GM23338 (cell line): ENCODE measurements around the gene ARID1B. TPM values are rescaled to one million over a fixed set of nuclear protein-coding genes. Genes with fewer than 3 reads are reported as not detected.

Experiments
- ATAC-seq: fragments of 200-7000 bp; cut with Tn5 transposase; 3 replicates; pipeline ENCODE4 v1.9.1; 2020
- DNase-seq: peaks from one replicate; pipeline ENCODE4 v3.0.0-alpha.2; 2015; ENCODE audit warnings: low spot score
- H2AFZ ChIP-seq: fragments of 200-600 bp; sonication (generic); 2 replicates; pipeline ENCODE4 v1.8.0; 2016; ENCODE audit warnings: antibody characterized with exemption, mild to moderate bottlenecking, moderate library complexity
- H3F3A ChIP-seq: fragments of 200-600 bp; sonication (generic); replicated peaks from 2 replicates; pipeline ENCODE4 v1.8.0; 2017; ENCODE audit warnings: antibody characterized with exemption, mixed run types, low read depth
- H3K27ac ChIP-seq: fragments of 200-600 bp; sonication (generic); 2 replicates; pipeline ENCODE4 v1.6.1; 2016; ENCODE audit warnings: low read depth
- H3K27me3 ChIP-seq: fragments of 200-600 bp; sonication (generic); 2 replicates; pipeline ENCODE4 v1.8.0; 2016; ENCODE audit warnings: mild to moderate bottlenecking, mixed run types, moderate library complexity; ENCODE audit not compliant: insufficient read depth
- H3K36me3 ChIP-seq: fragments of 200-600 bp; sonication (generic); 2 replicates; pipeline ENCODE4 v1.8.0; 2016; ENCODE audit warnings: mild to moderate bottlenecking; ENCODE audit not compliant: insufficient read depth
- H3K4me1 ChIP-seq: fragments of 200-600 bp; sonication (generic); 2 replicates; pipeline ENCODE4 v1.8.0; 2016; ENCODE audit warnings: mild to moderate bottlenecking, moderate library complexity; ENCODE audit not compliant: insufficient read depth
- H3K4me2 ChIP-seq: fragments of 200-600 bp; sonication (generic); 2 replicates; pipeline ENCODE4 v1.7.1; 2017; ENCODE audit warnings: mixed run types
- H3K4me3 ChIP-seq: fragments of 200-600 bp; sonication (generic); 2 replicates; pipeline ENCODE4 v1.6.1; 2016; ENCODE audit warnings: mixed run types
- H3K79me2 ChIP-seq: fragments of 200-600 bp; sonication (generic); replicated peaks from 2 replicates; pipeline ENCODE4 v1.8.0; 2017; ENCODE audit warnings: mild to moderate bottlenecking; ENCODE audit not compliant: insufficient read depth
- H3K9me2 ChIP-seq: fragments of 200-600 bp; sonication (generic); 2 replicates; pipeline ENCODE4 v1.8.0; 2017; ENCODE audit not compliant: insufficient read depth
- H4K20me1 ChIP-seq: fragments of 200-600 bp; sonication (generic); replicated peaks from 2 replicates; pipeline ENCODE4 v1.8.0; 2017; ENCODE audit warnings: mild to moderate bottlenecking; ENCODE audit not compliant: insufficient read depth
- H3K27ac Mint-ChIP-seq: 2 replicates; pipeline ENCODE4 v1.8.0; 2020; ENCODE audit warnings: inconsistent platforms, mild to moderate bottlenecking, moderate library complexity, mixed read lengths
- H3K27me3 Mint-ChIP-seq: 3 replicates; pipeline ENCODE4 v1.8.0; 2022; ENCODE audit warnings: low read depth, mild to moderate bottlenecking, moderate library complexity, mixed read lengths, inconsistent platforms; ENCODE audit not compliant: insufficient read depth, poor library complexity
- H3K36me3 Mint-ChIP-seq: 3 replicates; pipeline ENCODE4 v1.8.0; 2021; ENCODE audit warnings: low read depth, mild to moderate bottlenecking, inconsistent platforms, moderate library complexity, mixed read lengths
- H3K4me1 Mint-ChIP-seq: 3 replicates; pipeline ENCODE4 v1.8.0; 2020; ENCODE audit warnings: mild to moderate bottlenecking, inconsistent platforms, mixed read lengths
- H3K4me3 Mint-ChIP-seq: 3 replicates; pipeline ENCODE4 v1.8.0; 2021; ENCODE audit warnings: moderate library complexity, mild to moderate bottlenecking, inconsistent platforms, mixed read lengths
- H3K9me3 Mint-ChIP-seq: 3 replicates; pipeline ENCODE4 v1.8.0; 2020; ENCODE audit warnings: moderate library complexity, mild to moderate bottlenecking, inconsistent platforms, mixed read lengths
- CREB1 ChIP-seq: fragments of 250-450 bp; sonication (Bioruptor Pico); IDR thresholded peaks from 2 replicates; pipeline ENCODE4 v1.5.0; 2020; ENCODE audit warnings: low read depth, mild to moderate bottlenecking, moderate library complexity
- NANOG ChIP-seq: IDR thresholded peaks from 2 replicates; pipeline ENCODE4 v1.6.1; 2016; ENCODE audit warnings: antibody characterized with exemption, borderline replicate concordance
- POLR2AphosphoS5 ChIP-seq: IDR thresholded peaks from 2 replicates; pipeline ENCODE4 v1.6.1; 2016; ENCODE audit warnings: antibody characterized with exemption, low read depth
- ZNF114 ChIP-seq: fragments of 250-450 bp; sonication (Bioruptor Pico); IDR thresholded peaks from 2 replicates; pipeline ENCODE4 v1.5.0; 2020; ENCODE audit warnings: mild to moderate bottlenecking, moderate library complexity
- ZNF331 ChIP-seq: fragments of 250-450 bp; sonication (Bioruptor Pico); IDR thresholded peaks from 2 replicates; pipeline ENCODE4 v1.5.0; 2020; ENCODE audit warnings: low read depth, mild to moderate bottlenecking, moderate library complexity
- polyA plus RNA-seq: library from polyadenylated mRNA; unstranded; fragments of >200 nt; fragmentation: Nextera tagmentation; extraction: Ambion mirVana; gene quantifications from 2 replicates; pipeline ENCODE4 v1.2.1, GENCODE V29; 2016
- total RNA-seq: library from RNA; depleted of rRNA; stranded (reverse); fragments of >200 nt; shearing (Covaris generic); gene quantifications from 2 replicates; pipeline ENCODE4 v1.2.3, GENCODE V29; 2014
- TF ChIP-seq, protein P1 (sequence below): IDR thresholded peaks from 2 replicates; pipeline ENCODE4 v1.6.1; 2016; ENCODE audit warnings: antibody characterized with exemption
- TF ChIP-seq, protein P2 (sequence below): fragments of 250-450 bp; sonication (Bioruptor Pico); IDR thresholded peaks from 2 replicates; pipeline ENCODE4 v1.5.0; 2020; ENCODE audit warnings: mild to moderate bottlenecking, moderate library complexity

Gene ARID1B
- total and polyA plus RNA-seq, 2 experiments from 2014 or later = 59.3 to 72.2 TPM

DNA sequence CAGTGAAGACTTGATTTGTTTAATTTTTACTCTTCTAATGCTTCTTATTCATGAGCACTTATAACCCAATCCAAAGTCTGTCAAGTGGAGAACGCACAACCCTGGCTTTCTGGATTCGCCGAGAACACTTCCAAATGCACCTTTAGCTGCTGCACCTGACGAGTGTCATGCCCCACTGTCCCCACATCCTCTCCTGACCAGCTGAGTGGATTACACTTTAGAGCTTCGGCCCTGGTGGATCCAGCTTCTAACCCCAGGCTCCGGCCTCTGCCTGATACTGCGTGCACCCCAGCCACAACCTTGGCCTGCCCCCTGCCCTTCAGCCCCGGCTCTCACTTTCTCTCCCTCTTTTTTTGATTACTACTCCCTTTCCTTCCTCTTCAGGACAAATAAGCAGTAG, 287.3 kb downstream of the ARID1B start:
- H3K79me2 ChIP-seq = peaks cover 78% of the 10 kb centered on the region
- no peak overlapping the region for H3K4me3 ChIP-seq
- H3K4me2 ChIP-seq = no peak overlapping the region
- no peaks in the 10 kb centered on the region for H3K27me3 Mint-ChIP-seq
- H3K4me1 ChIP-seq = peaks cover 40% of the 10 kb centered on the region
- H3K27ac Mint-ChIP-seq = peak overlapping the region; percentile 37; the same call in 1 of the 2 replicates
- H3K36me3 Mint-ChIP-seq = no peaks in the 10 kb centered on the region
- H3K27ac ChIP-seq = no peak overlapping the region
- no peaks in the 10 kb centered on the region for H3F3A ChIP-seq
- peaks cover 53% of the 10 kb centered on the region for H3K4me1 Mint-ChIP-seq
- 0 out of 2 replicates have a peak, but pooled peaks cover 3% of the 10 kb centered on the region for H4K20me1 ChIP-seq
- H3K27me3 ChIP-seq = no peaks in the 10 kb centered on the region
- H3K36me3 ChIP-seq = no peaks in the 10 kb centered on the region
- TF ChIP-seq, protein P1, sequence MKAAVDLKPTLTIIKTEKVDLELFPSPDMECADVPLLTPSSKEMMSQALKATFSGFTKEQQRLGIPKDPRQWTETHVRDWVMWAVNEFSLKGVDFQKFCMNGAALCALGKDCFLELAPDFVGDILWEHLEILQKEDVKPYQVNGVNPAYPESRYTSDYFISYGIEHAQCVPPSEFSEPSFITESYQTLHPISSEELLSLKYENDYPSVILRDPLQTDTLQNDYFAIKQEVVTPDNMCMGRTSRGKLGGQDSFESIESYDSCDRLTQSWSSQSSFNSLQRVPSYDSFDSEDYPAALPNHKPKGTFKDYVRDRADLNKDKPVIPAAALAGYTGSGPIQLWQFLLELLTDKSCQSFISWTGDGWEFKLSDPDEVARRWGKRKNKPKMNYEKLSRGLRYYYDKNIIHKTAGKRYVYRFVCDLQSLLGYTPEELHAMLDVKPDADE = no peak
- TF ChIP-seq POLR2AphosphoS5 (no peak), ZNF331 (CRISPR knock-in tag) (no peak), ZNF114 (no peak), NANOG (no peak), CREB1 (CRISPR knock-in tag) (no peak)
- TF ChIP-seq, protein P2, sequence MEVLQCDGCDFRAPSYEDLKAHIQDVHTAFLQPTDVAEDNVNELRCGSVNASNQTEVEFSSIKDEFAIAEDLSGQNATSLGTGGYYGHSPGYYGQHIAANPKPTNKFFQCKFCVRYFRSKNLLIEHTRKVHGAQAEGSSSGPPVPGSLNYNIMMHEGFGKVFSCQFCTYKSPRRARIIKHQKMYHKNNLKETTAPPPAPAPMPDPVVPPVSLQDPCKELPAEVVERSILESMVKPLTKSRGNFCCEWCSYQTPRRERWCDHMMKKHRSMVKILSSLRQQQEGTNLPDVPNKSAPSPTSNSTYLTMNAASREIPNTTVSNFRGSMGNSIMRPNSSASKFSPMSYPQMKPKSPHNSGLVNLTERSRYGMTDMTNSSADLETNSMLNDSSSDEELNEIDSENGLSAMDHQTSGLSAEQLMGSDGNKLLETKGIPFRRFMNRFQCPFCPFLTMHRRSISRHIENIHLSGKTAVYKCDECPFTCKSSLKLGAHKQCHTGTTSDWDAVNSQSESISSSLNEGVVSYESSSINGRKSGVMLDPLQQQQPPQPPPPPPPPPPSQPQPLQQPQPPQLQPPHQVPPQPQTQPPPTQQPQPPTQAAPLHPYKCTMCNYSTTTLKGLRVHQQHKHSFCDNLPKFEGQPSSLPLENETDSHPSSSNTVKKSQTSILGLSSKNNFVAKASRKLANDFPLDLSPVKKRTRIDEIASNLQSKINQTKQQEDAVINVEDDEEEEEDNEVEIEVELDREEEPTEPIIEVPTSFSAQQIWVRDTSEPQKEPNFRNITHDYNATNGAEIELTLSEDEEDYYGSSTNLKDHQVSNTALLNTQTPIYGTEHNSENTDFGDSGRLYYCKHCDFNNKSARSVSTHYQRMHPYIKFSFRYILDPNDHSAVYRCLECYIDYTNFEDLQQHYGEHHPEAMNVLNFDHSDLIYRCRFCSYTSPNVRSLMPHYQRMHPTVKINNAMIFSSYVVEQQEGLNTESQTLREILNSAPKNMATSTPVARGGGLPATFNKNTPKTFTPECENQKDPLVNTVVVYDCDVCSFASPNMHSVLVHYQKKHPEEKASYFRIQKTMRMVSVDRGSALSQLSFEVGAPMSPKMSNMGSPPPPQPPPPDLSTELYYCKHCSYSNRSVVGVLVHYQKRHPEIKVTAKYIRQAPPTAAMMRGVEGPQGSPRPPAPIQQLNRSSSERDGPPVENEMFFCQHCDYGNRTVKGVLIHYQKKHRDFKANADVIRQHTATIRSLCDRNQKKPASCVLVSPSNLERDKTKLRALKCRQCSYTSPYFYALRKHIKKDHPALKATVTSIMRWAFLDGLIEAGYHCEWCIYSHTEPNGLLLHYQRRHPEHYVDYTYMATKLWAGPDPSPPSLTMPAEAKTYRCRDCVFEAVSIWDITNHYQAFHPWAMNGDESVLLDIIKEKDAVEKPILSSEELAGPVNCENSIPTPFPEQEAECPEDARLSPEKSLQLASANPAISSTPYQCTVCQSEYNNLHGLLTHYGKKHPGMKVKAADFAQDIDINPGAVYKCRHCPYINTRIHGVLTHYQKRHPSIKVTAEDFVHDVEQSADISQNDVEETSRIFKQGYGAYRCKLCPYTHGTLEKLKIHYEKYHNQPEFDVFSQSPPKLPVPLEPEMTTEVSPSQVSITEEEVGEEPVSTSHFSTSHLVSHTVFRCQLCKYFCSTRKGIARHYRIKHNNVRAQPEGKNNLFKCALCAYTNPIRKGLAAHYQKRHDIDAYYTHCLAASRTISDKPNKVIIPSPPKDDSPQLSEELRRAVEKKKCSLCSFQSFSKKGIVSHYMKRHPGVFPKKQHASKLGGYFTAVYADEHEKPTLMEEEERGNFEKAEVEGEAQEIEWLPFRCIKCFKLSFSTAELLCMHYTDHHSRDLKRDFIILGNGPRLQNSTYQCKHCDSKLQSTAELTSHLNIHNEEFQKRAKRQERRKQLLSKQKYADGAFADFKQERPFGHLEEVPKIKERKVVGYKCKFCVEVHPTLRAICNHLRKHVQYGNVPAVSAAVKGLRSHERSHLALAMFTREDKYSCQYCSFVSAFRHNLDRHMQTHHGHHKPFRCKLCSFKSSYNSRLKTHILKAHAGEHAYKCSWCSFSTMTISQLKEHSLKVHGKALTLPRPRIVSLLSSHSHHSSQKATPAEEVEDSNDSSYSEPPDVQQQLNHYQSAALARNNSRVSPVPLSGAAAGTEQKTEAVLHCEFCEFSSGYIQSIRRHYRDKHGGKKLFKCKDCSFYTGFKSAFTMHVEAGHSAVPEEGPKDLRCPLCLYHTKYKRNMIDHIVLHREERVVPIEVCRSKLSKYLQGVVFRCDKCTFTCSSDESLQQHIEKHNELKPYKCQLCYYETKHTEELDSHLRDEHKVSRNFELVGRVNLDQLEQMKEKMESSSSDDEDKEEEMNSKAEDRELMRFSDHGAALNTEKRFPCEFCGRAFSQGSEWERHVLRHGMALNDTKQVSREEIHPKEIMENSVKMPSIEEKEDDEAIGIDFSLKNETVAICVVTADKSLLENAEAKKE = no peak
- ATAC-seq (no peak), DNase-seq (no peak)
- no peak overlapping the region for H2AFZ ChIP-seq
- no peaks in the 10 kb centered on the region for H3K9me3 Mint-ChIP-seq
- no peak overlapping the region; the same call in 2 of the 3 replicates for H3K4me3 Mint-ChIP-seq
- no peaks in the 10 kb centered on the region for H3K9me2 ChIP-seq
